Stimulated activated CD4-positive, alpha-beta T cell treated with anti-CD3 and anti-CD28 coated beads, Interleukin-4, amount 100 ng/mL, for 24 hours (primary cell): ENCODE measurements around the gene XPA.
"Not testable (repeated sequence)": the region's sequence is repeated elsewhere in the genome, so short reads cannot be mapped to it uniquely, and the experiment has no call there.

Experiments used
- DNase-seq: peaks from one replicate; pipeline ENCODE4 v3.0.0-alpha.2; 2020

Gene XPA

GRCh38 chr9:97696803-97697601, at the start of gene XPA:
Gene XPA, minus strand, starts transcription at chr9:97697340. Its CDS starts 48 bp downstream, at chr9:97697292.
- peak; percentile 98 for DNase-seq

DNA sequence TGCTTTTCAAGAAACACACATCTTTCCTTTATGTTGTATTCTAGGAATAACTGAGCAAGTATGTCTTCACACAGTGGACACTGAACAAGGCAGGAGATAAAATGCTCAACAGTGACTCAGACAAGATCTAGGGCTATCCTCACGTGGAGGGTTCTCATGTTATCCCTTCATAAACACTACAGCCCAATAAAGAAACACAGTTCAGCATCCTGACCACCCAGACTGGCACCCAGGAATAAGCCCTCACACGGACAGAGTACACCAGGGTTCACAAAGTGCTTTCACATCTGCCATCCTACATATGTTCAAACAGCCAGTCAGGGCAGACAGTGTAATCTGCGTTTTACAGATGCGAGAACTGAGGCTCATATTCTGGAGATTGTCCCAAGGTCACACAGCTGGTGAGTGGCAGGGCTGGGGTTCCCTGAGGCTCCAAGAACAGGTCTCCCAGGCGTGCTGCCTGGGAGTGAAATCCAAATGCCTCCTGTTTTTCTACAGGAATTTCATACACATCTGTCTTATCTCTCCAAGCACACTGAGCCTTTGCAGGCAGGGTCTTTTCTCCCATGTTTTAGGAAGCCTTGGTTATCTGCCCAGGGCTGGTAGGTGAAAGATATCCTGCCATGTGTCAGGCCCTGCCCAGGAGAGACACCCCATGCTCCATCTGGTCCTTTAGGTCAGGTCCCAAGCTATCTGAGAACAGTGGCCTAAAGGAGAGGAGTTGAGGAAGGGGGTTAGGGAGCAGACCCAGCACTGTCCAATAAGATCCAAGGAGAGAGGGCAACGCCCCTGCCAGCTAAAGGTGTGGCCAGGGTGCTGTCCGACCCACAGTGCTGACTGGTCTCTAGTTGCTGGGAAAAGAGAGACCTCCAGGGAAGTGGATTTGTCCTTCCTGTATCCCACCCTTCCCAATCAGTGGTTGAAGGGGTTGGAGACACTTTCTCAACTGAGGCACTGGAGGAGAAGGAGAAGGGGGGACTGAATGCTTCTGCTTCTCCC, 47.9 kb upstream of the XPA start:
- no peak for DNase-seq

DNA sequence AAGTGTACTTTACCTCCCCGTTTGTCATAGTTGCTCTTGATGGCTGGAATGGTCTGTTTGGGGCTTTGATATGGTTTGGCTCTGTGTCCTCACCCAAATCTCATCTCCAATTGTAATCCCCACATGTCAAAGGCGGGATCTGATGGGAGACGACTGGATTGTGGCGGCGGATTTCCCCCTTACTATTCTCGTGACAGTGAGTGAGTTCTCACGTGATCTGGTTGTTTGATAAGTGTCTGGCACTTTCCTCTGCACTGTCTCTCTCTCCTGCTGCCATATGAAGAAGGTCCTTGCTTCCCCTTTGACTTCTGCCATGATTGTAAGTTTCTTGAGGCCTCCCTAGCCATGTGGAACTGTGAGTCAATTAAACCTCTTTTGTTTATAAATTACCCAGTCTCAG, 46.9 kb upstream of the XPA start:
- not testable (repeated sequence) for DNase-seq

- DNase-seq, result no peak
Measured at GRCh38 chr9:97742545-97742944, 45.4 kb upstream of the XPA start.

DNA sequence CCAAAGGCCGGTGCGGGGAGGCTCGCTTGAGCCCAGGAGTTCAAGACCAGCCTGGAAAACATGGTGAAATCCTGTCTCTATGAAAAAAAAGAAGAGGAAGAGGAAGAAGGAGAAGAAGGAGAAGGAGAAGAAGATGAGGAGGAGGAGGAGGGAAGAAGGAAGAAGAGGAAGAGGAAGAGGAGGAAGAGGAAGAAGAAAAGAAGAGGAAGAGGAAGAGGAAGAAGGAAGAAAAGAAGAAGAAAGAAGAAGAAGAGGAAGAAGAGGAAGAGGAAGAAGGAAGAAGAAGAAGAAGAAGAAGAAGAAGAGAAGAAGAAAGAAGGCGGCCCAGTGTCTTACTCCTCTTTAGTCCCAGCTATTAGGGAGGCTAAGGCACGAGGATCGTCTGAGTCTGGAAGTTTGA, 44.8 kb upstream of the XPA start:
- no peak for DNase-seq

DNA sequence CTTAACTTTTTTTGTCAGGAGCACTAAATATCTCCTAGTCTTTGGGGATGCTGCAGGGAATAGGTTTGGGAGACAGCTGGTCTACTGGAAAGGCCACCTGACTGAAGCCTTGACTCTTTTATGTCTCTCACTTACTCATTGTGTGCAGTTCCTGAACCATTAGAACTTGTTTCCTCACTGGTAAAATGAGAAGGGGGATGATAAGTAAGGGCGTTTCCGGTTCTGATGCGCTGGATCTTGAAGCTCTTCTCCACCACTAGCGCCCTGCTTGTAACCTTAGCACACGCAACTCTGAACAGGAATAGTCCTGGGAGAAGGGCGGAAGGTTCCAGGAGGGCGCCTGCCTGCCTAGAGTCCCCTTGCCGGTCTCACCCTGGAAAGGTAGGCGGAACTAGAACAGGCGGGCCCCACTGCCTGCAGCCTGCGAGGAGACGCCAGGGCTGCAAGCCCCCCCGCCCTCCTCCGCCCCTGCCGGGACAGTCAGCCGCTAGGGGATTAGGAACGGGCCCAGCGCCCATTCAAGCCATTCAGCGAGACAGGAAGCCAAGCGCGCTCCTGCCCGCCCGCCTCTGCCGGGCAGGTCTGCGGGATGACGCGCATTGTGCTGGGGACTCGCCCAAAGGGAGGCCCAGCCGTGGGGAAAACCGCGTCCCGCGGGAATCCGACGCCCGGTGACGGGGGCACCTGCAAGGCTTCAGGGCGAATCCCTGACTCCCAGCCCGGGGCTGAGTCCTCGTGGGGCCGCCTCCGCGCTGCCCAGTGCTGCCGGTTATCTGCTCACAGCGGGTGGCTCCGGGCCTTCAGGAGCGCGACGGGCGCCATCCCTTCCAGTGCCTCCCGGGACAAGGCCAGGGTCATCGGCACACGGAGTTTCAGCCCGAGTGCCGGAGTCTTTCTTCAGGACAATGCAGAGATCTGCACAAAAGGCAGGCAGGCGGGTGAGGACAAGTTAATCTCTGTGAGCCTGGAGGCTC, 44.0 kb upstream of the XPA start:
- DNase-seq, result peak; percentile 18

- DNase-seq, result no peak
Measured at GRCh38 chr9:97737429-97737828, 40.3 kb upstream of the XPA start.

- no peak for DNase-seq
Measured at GRCh38 chr9:97735070-97735600, 38.0 kb upstream of the XPA start.

- no peak for DNase-seq
Measured at GRCh38 chr9:97726716-97727115, 29.6 kb upstream of the XPA start.

DNA sequence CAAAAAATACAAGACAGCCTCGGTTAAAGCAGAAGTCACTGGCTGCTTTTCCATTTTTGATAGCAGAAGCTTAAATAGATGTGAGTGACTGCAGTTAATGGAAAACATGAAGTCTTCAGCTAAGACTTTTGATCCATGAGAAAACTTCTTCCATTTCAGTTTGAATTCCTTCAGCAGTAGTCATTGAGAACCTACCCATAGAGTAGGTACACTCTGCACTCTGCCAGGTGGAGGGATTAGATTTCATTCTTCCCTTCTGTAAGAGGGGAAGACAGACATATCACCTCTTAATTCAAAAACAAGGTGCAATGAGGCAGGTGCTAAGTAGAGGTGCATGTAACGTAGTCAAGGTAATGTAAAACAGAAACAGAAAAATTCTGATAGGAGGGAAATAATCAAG, 26.7 kb upstream of the XPA start:
- no peak for DNase-seq

GRCh38 chr9:97722331-97722730, 25.2 kb upstream of the XPA start:
- no peak for DNase-seq

- DNase-seq, result no peak
Measured at GRCh38 chr9:97721396-97721795, 24.3 kb upstream of the XPA start.

- no peak for DNase-seq
Measured at GRCh38 chr9:97717866-97718265, 20.7 kb upstream of the XPA start.

GRCh38 chr9:97714435-97714834, 17.3 kb upstream of the XPA start:
- DNase-seq, result no peak

GRCh38 chr9:97711223-97711626, 14.1 kb upstream of the XPA start:
- no peak for DNase-seq

DNA sequence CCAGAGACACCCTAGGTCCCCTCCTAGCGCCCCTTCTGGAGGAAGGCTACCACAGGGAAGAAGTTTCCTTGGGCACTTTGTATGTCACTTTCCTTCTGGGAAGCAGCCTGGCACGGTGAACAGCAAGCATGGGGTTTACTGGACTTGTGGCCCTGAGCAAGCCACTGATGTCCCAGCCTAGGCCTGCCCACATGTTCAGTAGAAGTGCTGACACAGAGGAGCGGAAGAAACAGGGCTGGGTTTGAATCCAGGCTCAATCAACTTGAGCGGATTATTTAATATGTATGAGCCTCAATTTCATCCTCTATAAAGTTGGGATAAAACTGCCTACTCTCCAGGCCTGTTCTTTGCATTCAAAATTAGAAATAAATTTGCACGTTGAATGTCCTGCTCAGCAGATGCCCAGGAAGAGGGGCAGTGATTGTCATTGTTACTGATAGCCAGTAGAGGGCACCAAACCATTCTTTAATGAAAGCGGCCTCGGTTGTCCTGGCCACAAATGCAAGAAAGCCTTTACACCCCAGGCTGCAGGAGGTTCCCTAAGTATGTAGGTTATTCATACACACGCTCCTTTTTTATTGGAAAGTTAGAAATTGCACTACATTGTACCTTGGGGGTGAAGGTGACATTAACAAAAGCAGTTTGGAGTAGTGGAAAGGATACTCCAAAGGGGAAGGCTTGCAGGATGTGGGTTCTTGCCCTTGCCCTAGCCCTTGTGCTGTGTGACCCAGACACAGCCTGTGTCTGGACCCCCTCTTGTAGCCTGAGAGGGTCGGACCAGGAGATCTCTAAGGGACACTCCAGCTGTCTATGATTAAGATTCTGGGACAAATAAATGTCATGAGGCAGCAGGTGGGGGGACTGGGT, 13.4 kb upstream of the XPA start:
- peak; percentile 50 for DNase-seq

DNA sequence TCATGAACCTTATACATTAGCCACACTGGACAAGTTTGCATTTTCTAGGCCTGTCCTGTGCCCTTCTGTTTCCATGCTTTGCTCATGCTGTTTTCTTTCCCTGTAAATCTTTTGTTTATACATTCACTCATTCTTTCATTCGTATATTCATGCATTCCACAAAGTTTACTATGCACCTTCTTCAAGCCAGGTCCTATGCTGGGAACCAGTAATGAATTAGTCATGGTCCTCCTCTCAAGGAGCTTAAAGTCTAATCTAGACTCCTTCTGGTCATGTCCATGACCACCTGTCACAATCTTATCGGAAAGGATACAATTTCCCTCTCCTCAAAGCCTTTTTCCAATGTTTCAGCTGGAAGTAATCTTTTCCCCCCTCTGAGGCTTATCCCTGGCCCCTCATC, 9.1 kb upstream of the XPA start:
- no peak for DNase-seq

- no peak for DNase-seq
Measured at GRCh38 chr9:97705354-97705950, 8.3 kb upstream of the XPA start.

DNA sequence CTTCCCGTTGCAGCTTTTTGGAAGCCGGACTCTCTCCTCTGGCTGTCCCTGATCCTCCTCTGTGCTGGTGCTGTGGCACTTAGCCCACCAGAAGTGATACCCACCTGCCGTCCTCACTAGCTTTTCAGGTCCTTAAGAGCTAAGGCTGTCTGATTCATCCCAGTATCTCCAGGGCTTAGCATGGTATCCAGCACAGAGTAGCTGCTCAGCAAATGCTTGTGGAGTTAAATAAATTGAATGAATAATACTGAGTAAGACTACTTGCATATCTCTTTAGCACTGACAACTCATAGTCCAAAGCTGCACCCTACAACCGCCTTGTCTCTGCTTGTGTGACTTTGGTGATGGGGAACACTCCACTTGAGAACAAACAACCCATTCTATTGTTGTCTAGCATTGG, 7.7 kb upstream of the XPA start:
- DNase-seq, result no peak

DNA sequence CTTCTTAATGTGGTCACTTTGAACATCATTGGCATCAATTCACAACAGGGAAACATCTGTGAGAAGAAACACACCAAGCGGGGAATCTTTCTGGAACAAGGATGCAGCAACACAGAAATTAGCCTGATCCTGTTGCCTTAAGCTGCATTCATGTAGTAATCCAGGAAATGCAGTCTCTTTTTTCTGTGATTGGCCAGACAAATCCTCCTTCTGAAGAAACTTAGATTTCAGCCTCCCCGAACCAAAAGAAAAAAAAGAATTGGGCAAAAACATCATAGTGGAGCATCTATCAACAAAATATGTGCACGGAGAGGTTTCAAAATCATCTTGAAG, 7.2 kb upstream of the XPA start:
- DNase-seq, result no peak
